ENCODE results near the gene SCUBE1. TPM values are rescaled to one million over a fixed set of nuclear protein-coding genes. Genes with fewer than 3 reads are reported as not detected.
A peak's percentile ranks its signal among the peaks of the same experiment; 100 is the strongest.

SCUBE1 gene
- total RNA-seq (10 to 100 TPM; 23.5 to 28.9 TPM), polyA plus RNA-seq (ENCODE audit: insufficient read depth, low read depth, low replicate concordance) (11.0 TPM)
- long read RNA-seq, donor 1, full-length matches to known transcripts: 2 of 19 reads
- long read RNA-seq, donor 1, partial matches to known transcripts: 17 of 19 reads
- long read RNA-seq, donor 1, other reads (novel, unspliced or antisense): 0 of 19 reads
- long read RNA-seq, donor 2, full-length matches to known transcripts: 1 of 24 reads
- long read RNA-seq, donor 2, partial matches to known transcripts: 23 of 24 reads
- long read RNA-seq, donor 2, other reads (novel, unspliced or antisense): 0 of 24 reads

DNA sequence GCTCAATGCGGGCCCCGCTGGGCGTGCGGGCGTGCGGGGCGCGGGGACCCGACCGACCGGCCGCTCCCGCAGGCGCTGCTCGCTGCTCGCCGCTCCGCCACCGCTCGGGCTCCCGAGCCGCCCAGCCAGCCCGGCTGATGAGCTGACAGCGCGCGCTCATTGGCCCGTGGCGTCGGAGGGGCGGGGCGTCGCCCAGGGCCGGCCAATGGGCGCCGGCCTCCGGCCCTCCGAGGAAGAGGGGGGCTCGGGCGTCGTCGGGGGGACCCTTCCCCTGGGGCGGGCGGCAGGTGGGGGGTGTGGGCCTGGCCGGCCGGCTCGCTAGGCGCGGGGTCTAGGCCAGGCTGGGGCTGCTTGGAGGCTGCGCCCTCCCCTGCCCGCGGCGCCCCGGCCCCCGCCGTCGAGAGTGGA lies at the start of gene SCUBE1:
TSS of gene SCUBE1 (minus strand) at position 111 of the 408 bp plus-strand sequence. CDS start 111 bp downstream, outside the sequence.
- Histone ChIP-seq H3K9me3 (no peaks in the 10 kb centered on the region), H3K36me3 (ENCODE audit: low read depth, missing control alignments) (no peaks in the 10 kb centered on the region), H3K27ac (peak within 1 kb of the TSS; percentile 25 to 41), H3K4me3 (peak within 1 kb of the TSS; percentile 50 to 53), H3K4me1 (peaks cover 10% of the 10 kb centered on the region), H3K27me3 (no peaks in the 10 kb centered on the region)
- DNase-seq: peak; percentile 85
- 1 to 20% methylated on average over 1 to 27 of the region's 56 CpGs for WGBS, 2 donors
- TF ChIP-seq, protein P1, sequence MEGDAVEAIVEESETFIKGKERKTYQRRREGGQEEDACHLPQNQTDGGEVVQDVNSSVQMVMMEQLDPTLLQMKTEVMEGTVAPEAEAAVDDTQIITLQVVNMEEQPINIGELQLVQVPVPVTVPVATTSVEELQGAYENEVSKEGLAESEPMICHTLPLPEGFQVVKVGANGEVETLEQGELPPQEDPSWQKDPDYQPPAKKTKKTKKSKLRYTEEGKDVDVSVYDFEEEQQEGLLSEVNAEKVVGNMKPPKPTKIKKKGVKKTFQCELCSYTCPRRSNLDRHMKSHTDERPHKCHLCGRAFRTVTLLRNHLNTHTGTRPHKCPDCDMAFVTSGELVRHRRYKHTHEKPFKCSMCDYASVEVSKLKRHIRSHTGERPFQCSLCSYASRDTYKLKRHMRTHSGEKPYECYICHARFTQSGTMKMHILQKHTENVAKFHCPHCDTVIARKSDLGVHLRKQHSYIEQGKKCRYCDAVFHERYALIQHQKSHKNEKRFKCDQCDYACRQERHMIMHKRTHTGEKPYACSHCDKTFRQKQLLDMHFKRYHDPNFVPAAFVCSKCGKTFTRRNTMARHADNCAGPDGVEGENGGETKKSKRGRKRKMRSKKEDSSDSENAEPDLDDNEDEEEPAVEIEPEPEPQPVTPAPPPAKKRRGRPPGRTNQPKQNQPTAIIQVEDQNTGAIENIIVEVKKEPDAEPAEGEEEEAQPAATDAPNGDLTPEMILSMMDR (IDR thresholded peaks at IDR 0.05): no peak
- no peak for TF ChIP-seq POLR2A (IDR thresholded peaks at IDR 0.05)
- intact Hi-C loops (cut with DNase I; ENCODE audit: low total_unique reads): no loop called here

DNA sequence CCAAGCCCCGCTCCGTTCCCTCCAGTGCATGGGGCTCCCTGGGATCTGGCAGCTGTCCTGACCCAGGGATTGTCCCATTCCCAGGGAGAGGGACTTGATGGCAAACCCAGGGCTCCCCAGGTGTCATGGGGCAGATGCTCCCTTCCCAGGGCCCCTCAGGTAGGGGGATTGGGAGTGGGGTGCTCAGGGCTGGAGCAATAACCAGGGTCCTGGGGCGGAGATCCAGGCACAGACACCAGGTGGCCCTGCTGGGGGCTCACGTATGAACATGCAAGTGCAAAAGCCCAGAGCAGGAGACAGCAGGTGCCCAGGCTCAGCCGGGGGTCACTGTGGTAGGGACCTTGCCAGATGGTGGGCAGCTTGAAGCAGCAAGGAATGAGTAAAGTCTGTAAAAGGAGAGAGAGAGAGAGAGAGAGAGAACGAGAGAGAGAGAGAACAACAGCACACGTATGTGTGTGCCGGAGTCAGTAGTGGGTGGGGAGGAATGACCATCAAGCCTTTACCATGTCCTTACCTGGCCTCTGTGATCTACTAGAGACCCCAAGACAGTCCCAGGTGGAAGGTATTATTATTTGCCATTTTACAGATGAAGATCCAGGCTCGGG lies 49.3 kb upstream of the SCUBE1 start:
- DNase-seq: no peak
- H3K27me3 ChIP-seq: no peaks in the 10 kb centered on the region
- H3K27ac ChIP-seq: no peak overlapping the region
- H3K4me3 ChIP-seq: no peak overlapping the region
- no peak for TF ChIP-seq POLR2A (IDR thresholded peaks at IDR 0.05)
- TF ChIP-seq, protein P1 (IDR thresholded peaks at IDR 0.05): no peak
- H3K36me3 ChIP-seq (ENCODE audit: low read depth, missing control alignments): no peaks in the 10 kb centered on the region
- intact Hi-C loops (cut with DNase I; ENCODE audit: low total_unique reads): no loop called here
- H3K9me3 ChIP-seq: no peaks in the 10 kb centered on the region
- WGBS, 2 donors: 88 to 95% methylated on average over 8 to 9 of the region's 9 CpGs
- H3K4me1 ChIP-seq: peaks cover 4% of the 10 kb centered on the region

DNA sequence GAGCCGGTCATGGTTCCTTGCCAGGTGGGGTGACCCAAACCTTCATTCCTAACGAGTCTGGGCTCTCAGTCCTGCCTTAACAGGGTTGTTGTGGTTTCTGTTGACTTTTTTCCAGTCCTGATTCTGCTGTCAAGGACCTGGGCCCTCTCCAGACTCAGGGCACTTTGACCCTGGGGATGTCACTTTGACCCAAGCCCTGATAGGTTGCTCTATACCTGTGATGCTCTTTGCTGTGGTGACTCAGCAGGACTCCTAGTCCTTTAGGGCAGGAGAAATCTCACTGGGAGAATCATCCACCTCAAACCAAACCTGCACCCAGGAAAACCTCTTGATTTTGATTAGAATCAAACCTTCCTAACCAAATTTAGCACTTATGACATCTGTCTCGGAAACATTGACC lies 48.1 kb upstream of the SCUBE1 start:
- Histone ChIP-seq H3K4me1 (peaks cover 4% of the 10 kb centered on the region), H3K27ac (no peak overlapping the region), H3K36me3 (ENCODE audit: low read depth, missing control alignments) (no peaks in the 10 kb centered on the region), H3K9me3 (no peaks in the 10 kb centered on the region), H3K27me3 (no peaks in the 10 kb centered on the region), H3K4me3 (no peak overlapping the region)
- 83 to 86% methylated on average over 3 of the region's 3 CpGs for WGBS, 2 donors
- no peak for DNase-seq
- intact Hi-C loops (cut with DNase I; ENCODE audit: low total_unique reads): no loop called here
- no peak for TF ChIP-seq POLR2A (IDR thresholded peaks at IDR 0.05)
- TF ChIP-seq, protein P1 (IDR thresholded peaks at IDR 0.05): no peak

DNA sequence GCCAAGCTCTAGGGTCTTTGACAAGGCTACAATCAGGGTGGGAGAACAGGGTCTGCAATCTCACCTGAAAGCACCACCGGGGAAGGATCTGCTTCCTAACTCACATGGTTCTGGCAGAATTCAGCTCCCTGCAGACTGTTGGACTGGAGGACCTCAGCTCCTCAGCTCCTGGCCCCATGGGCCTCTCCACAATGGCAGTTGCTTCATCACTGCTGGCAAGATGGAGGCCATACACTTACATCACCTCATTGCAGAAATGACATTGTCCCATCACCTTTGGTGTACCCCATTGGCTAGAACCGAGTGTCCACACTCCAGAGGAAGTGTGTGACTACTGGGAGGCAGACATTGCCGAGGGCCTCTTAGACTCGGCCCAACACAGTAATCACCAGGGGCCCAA lies 47.7 kb upstream of the SCUBE1 start:
- intact Hi-C loops (cut with DNase I; ENCODE audit: low total_unique reads): no loop called here
- no peaks in the 10 kb centered on the region for H3K36me3 ChIP-seq (ENCODE audit: low read depth, missing control alignments)
- H3K4me3 ChIP-seq: no peak overlapping the region
- no peaks in the 10 kb centered on the region for H3K9me3 ChIP-seq
- 80 to 85% methylated on average over 3 to 4 of the region's 4 CpGs for WGBS, 2 donors
- H3K4me1 ChIP-seq: peaks cover 5% of the 10 kb centered on the region
- no peaks in the 10 kb centered on the region for H3K27me3 ChIP-seq
- no peak for DNase-seq
- H3K27ac ChIP-seq: no peak overlapping the region
- no peak for TF ChIP-seq POLR2A (IDR thresholded peaks at IDR 0.05)
- TF ChIP-seq, protein P1 (IDR thresholded peaks at IDR 0.05): no peak
